CD14-positive monocyte (primary cell): Measurements from ENCODE around the gene RHPN2. TPM values are rescaled to one million over a fixed set of nuclear protein-coding genes. Genes with fewer than 3 reads are reported as not detected.
"Not testable (repeated sequence)": the region's sequence is repeated elsewhere in the genome, so short reads cannot be mapped to it uniquely, and the experiment has no call there.

Experiments used
- DNase-seq, 3 donors: peaks; one replicate each; pipeline ENCODE4 v3.0.0-alpha.2; 2011 to 2022
- H2AFZ ChIP-seq: 2 replicates; pipeline ENCODE4 v1.6.0; 2012; ENCODE audit warnings: mild to moderate bottlenecking, low read depth, low read length, inconsistent platforms; ENCODE audit not compliant: insufficient read depth, poor library complexity, severe bottlenecking
- H3K27ac ChIP-seq, 2 donors: 1 replicate in 1 of 2; 2 replicates in 1 of 2; pipeline ENCODE4 v1.5.1; 2012 to 2013; ENCODE audit warnings: low read length in 2 of 2, control low read depth in 1 of 2, inconsistent platforms in 1 of 2, low read depth in 1 of 2, mild to moderate bottlenecking in 1 of 2
- H3K27me3 ChIP-seq, 2 donors: one replicate each; pipeline versions ENCODE4 v1.6.0 to v1.6.1; 2011 to 2013; ENCODE audit warnings: low read length in 2 of 2; ENCODE audit not compliant: control insufficient read depth in 2 of 2, insufficient read depth in 2 of 2
- H3K36me3 ChIP-seq, 2 donors: replicated peaks in 1 of 2; 1 replicate in 1 of 2; 2 replicates in 1 of 2; pipeline versions ENCODE4 v1.5.1 to v1.6.1; 2012 to 2013; ENCODE audit warnings: low read length in 2 of 2, control low read depth in 1 of 2, inconsistent platforms in 1 of 2, mild to moderate bottlenecking in 1 of 2; ENCODE audit not compliant: insufficient read depth in 2 of 2, control insufficient read depth in 1 of 2
- H3K4me1 ChIP-seq, 2 donors: 1 replicate in 1 of 2; 2 replicates in 1 of 2; pipeline versions ENCODE4 v1.5.1 to v1.6.1; 2012 to 2013; ENCODE audit warnings: low read length in 2 of 2, control low read depth in 1 of 2, inconsistent platforms in 1 of 2, mild to moderate bottlenecking in 1 of 2, moderate library complexity in 1 of 2; ENCODE audit not compliant: insufficient read depth in 2 of 2, control insufficient read depth in 1 of 2
- H3K4me2 ChIP-seq: replicated peaks from 2 replicates; pipeline ENCODE3; 2012; ENCODE audit warnings: low read length, moderate library complexity, mild to moderate bottlenecking; ENCODE audit not compliant: poor library complexity, severe bottlenecking; ENCODE audit errors: extremely low read depth
- H3K4me3 ChIP-seq, 3 experiments: fragments of 200-600 bp in 1 of 3; sonication (generic) in 1 of 3; replicated peaks in 1 of 3; 1 replicate in 2 of 3; 2 replicates in 1 of 3; pipeline ENCODE4 v1.5.1; 2011 to 2013; ENCODE audit warnings: low read length in 3 of 3, mild to moderate bottlenecking in 3 of 3, control low read depth in 2 of 3, low read depth in 2 of 3, inconsistent platforms in 1 of 3, moderate library complexity in 1 of 3
- H3K79me2 ChIP-seq: 2 replicates; pipeline ENCODE4 v1.6.0; 2012; ENCODE audit warnings: mild to moderate bottlenecking, control low read depth, inconsistent platforms, low read length, moderate library complexity; ENCODE audit not compliant: insufficient read depth
- H3K9ac ChIP-seq: 2 replicates; pipeline ENCODE4 v1.6.0; 2017; ENCODE audit warnings: low read length, mild to moderate bottlenecking; ENCODE audit not compliant: insufficient read depth, poor library complexity, severe bottlenecking
- H3K9me3 ChIP-seq, 2 donors: replicated peaks in 1 of 2; 1 replicate in 1 of 2; 2 replicates in 1 of 2; pipeline versions ENCODE4 v1.5.1 to v1.6.1; 2012 to 2013; ENCODE audit warnings: low read length in 2 of 2, control low read depth in 1 of 2; ENCODE audit not compliant: control insufficient read depth in 1 of 2, insufficient read depth in 1 of 2
- H4K20me1 ChIP-seq: 2 replicates; pipeline ENCODE4 v1.6.0; 2012; ENCODE audit warnings: mild to moderate bottlenecking, low read length, control low read depth, moderate library complexity; ENCODE audit not compliant: insufficient read depth
- H3K27ac Mint-ChIP-seq, 7 donors: one replicate each; pipeline ENCODE4 v1.8.0; 2020; ENCODE audit warnings: mild to moderate bottlenecking in 7 of 7, mixed read lengths in 7 of 7, moderate library complexity in 6 of 7, inconsistent platforms in 2 of 7
- H3K27me3 Mint-ChIP-seq, 3 donors: one replicate each; pipeline ENCODE4 v1.8.0; 2021 to 2022; ENCODE audit warnings: low read depth in 3 of 3, mild to moderate bottlenecking in 3 of 3, mixed read lengths in 3 of 3, moderate library complexity in 3 of 3, inconsistent platforms in 1 of 3
- H3K36me3 Mint-ChIP-seq, 2 donors: one replicate each; pipeline ENCODE4 v1.8.0; 2020; ENCODE audit warnings: mixed read lengths in 2 of 2, inconsistent platforms in 1 of 2, mild to moderate bottlenecking in 1 of 2
- H3K4me1 Mint-ChIP-seq: one replicate; pipeline ENCODE4 v1.8.0; 2020; ENCODE audit warnings: mild to moderate bottlenecking, mixed read lengths
- H3K4me3 Mint-ChIP-seq, 2 donors: one replicate each; pipeline ENCODE4 v1.8.0; 2020; ENCODE audit warnings: mild to moderate bottlenecking in 2 of 2, mixed read lengths in 2 of 2, moderate library complexity in 1 of 2
- H3K9me3 Mint-ChIP-seq, 7 donors: one replicate each; pipeline ENCODE4 v1.8.0; 2020 to 2022; ENCODE audit warnings: mixed read lengths in 7 of 7, mild to moderate bottlenecking in 6 of 7, moderate library complexity in 6 of 7, inconsistent platforms in 2 of 7
- WGBS: methylation state at CpG from one replicate; pipeline ENCODE4 v1.1.5; 2013; ENCODE audit warnings: missing lambda C conversion rate; ENCODE audit not compliant: insufficient coverage; 5-methylcytosine and 5-hydroxymethylcytosine counted together
- intact Hi-C, 2 donors: fragments of 100-400 bp; cut with micrococcal nuclease; formaldehyde crosslinking; loops; one replicate each; pipeline versions ENCODE4 v1.15.0 to v1.15.1; 2023
- polyA plus RNA-seq, 3 donors: library from polyadenylated mRNA; depleted of rRNA in 1 of 3; unstranded in 2 of 3; stranded (reverse) in 1 of 3; fragments of 300-500 nt in 2 of 3; fragments of >200 nt in 1 of 3; fragmentation: Illumina TruSeq in 2 of 3; gene quantifications; 1 replicate in 2 of 3; 2 replicates in 1 of 3; pipeline ENCODE4 v1.2.3, GENCODE V29; 2012 to 2021
- TF ChIP-seq, protein P1 (sequence below): fragments of 200-600 bp; IDR thresholded peaks from one replicate; pipeline ENCODE4 v1.8.0; 2022; ENCODE audit warnings: antibody characterized with exemption, mild to moderate bottlenecking

Gene RHPN2
- polyA plus RNA-seq, 3 donors: 0.16 to 0.93 (median 0.51) TPM

DNA sequence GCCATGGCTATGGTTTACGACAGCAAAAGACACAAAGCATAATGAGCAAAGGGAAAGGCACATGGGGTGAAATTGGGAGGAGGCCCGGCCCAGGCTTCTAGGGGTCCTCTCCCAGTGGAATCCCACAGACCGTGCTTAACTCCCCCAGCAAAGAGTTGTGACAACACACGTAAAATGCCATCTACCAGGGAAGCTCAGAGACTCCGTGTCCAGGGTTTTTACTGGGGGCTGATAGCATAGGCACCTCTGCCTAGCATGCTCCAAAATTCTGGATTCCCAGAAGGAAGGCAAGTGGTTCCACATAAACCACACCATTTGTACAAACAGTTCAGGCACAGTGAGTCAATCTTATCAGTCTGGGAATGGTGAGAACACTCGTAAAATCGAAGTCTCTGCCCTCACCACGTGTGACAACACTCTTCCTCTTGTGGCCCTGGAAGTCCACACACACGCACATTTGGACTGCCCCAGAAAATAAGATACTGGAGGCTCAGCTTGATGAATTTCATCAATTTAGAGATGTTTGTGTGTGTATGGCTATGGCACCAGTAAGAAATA is 34.9 kb downstream of the RHPN2 start:
- TF ChIP-seq, protein P1, sequence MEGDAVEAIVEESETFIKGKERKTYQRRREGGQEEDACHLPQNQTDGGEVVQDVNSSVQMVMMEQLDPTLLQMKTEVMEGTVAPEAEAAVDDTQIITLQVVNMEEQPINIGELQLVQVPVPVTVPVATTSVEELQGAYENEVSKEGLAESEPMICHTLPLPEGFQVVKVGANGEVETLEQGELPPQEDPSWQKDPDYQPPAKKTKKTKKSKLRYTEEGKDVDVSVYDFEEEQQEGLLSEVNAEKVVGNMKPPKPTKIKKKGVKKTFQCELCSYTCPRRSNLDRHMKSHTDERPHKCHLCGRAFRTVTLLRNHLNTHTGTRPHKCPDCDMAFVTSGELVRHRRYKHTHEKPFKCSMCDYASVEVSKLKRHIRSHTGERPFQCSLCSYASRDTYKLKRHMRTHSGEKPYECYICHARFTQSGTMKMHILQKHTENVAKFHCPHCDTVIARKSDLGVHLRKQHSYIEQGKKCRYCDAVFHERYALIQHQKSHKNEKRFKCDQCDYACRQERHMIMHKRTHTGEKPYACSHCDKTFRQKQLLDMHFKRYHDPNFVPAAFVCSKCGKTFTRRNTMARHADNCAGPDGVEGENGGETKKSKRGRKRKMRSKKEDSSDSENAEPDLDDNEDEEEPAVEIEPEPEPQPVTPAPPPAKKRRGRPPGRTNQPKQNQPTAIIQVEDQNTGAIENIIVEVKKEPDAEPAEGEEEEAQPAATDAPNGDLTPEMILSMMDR: no peak
- no peak overlapping the region for H3K4me3 Mint-ChIP-seq
- 100% methylated on average over 7 of the region's 9 CpGs for WGBS
- Histone ChIP-seq H3K79me2 (no peaks in the 10 kb centered on the region), H4K20me1 (no peaks in the 10 kb centered on the region), H3K27me3 (no peaks in the 10 kb centered on the region), H3K9ac (no peak overlapping the region), H3K4me2 (no peak overlapping the region), H2AFZ (no peak overlapping the region), H3K36me3 (no peaks in the 10 kb centered on the region), H3K4me1 (no peaks in the 10 kb centered on the region), H3K9me3 (peaks cover 0 to 13% of the 10 kb centered on the region in 2 donors), H3K4me3 (no peak overlapping the region), H3K27ac (no peak overlapping the region)
- no peaks in the 10 kb centered on the region for H3K4me1 Mint-ChIP-seq
- no peak for DNase-seq
- peaks cover 6 to 30% (median 23%) of the 10 kb centered on the region in 7 donors for H3K9me3 Mint-ChIP-seq
- no peak overlapping the region for H3K27ac Mint-ChIP-seq
- peaks cover 7 to 19% (median 7%) of the 10 kb centered on the region in 3 donors for H3K27me3 Mint-ChIP-seq
- no peaks in the 10 kb centered on the region for H3K36me3 Mint-ChIP-seq
- intact Hi-C loops: no loop called here

DNA sequence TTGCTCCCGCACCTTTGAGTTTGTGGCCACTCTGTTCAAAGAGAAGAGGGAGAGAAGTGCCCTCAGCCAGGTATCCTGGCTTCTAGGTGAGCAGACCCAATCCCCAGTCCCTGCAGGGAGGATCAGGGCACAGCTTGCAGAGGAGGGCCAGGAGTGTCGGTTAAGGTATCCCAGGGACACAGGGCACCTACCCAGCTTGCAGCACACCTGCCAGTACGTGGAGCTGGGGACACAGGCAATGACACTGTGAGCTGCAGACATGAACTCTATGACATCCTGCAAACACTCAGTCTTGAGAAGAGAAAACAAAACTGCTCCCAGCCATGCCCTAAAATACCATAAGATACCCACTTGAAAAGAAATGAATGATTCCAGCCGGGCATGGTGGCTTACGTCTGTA is 38.1 kb downstream of the RHPN2 start:
- DNase-seq, H3K27ac Mint-ChIP-seq, H3K36me3 ChIP-seq, H2AFZ ChIP-seq, H3K4me1 Mint-ChIP-seq, H3K27me3 ChIP-seq, H3K4me3 Mint-ChIP-seq, H3K4me1 ChIP-seq, H3K4me3 ChIP-seq, intact Hi-C loops, H3K4me2 ChIP-seq, H3K27ac ChIP-seq, H3K36me3 Mint-ChIP-seq, H3K79me2 ChIP-seq, H3K9ac ChIP-seq, H4K20me1 ChIP-seq: not testable (repeated sequence)
- peaks cover 0 to 13% of the 10 kb centered on the region in 2 donors for H3K9me3 ChIP-seq
- Mint-ChIP-seq H3K27me3 (peaks cover 9 to 12% (median 11%) of the 10 kb centered on the region in 3 donors), H3K9me3 (peaks cover 6 to 30% (median 23%) of the 10 kb centered on the region in 7 donors)
- 100% methylated on average over 2 of the region's 5 CpGs for WGBS

DNA sequence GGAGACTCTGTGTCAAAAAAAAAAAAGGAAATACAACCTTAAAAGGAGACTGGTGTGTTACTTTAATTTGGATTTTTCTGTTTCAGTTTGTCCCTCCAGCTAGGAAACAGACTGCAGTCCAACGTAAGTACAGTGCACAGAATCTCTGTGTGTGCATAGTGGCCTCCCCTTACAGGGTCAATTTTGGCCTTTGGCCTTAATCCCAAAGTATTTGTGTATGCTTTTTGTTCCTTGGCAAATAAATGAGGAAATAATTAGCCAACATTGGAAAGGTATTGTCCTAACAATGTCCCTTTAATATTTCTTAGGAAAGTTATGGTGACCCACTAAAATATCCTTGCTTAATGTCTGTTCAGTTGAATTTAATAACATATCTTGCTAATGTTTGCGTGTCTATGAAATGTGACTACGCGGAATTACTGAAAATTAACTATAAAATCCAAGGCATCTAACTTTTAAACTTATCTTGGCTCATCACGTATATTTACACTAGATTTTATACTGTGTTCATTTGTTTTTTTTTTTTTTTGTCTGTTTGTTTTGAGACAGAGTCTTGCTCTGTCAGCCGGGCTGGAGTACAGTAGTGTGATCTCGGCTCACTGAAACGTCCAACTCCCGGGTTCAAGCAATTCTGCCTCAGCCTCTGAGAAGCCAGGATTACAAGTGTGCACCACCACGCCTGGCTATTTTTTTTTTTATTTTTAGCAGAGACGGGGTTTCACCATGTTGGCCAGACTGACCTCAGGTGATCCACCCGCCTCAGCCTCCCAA is 39.0 kb downstream of the RHPN2 start:
- H3K79me2 ChIP-seq, H3K4me1 Mint-ChIP-seq, H3K36me3 ChIP-seq, H3K4me3 ChIP-seq, H3K4me2 ChIP-seq, H3K27ac Mint-ChIP-seq, H3K27ac ChIP-seq, H3K9ac ChIP-seq, H3K36me3 Mint-ChIP-seq, H3K4me1 ChIP-seq, H3K27me3 ChIP-seq, H3K4me3 Mint-ChIP-seq, intact Hi-C loops, H2AFZ ChIP-seq, DNase-seq, H4K20me1 ChIP-seq: not testable (repeated sequence)
- H3K9me3 ChIP-seq: peaks cover 0 to 13% of the 10 kb centered on the region in 2 donors
- Mint-ChIP-seq H3K9me3 (peaks cover 6 to 26% (median 22%) of the 10 kb centered on the region in 7 donors), H3K27me3 (peaks cover 9 to 14% (median 10%) of the 10 kb centered on the region in 3 donors)
- 94% methylated on average over 3 of the region's 12 CpGs for WGBS
